ENCODE results near the gene ATRNL1.
"Not testable (repeated sequence)": the region's sequence is repeated elsewhere in the genome, so short reads cannot be mapped to it uniquely, and the experiment has no call there.

Gene ATRNL1

GRCh38 chr10:115209133-115209532 is 116.0 kb downstream of the ATRNL1 start:
- DNase-seq (ENCODE audit: insufficient read length, low spot score) = no peak
- FAIRE-seq = no peak
- no peak for TF ChIP-seq POLR2A (IDR thresholded peaks at IDR 0.05; ENCODE audit: low read depth, low read length)

DNA sequence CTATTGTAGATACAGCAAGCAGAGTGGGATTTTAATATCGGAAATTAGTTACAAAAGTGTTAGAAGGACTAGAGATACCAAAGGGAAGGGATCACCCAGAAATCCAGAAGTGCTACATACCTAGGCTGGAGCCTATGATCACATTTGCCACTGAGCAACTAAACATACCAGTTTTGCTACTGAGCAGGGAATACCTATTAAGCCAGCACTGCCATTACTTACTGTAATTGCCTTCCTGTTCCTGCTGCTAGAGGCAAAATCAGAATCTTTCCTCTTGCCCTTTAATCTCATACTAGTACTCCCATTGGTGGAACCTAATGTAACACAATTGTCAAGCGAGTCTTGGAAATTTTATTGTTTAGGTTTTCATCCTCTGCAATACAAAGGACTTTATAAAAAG is 121.7 kb downstream of the ATRNL1 start:
- no peak for FAIRE-seq
- DNase-seq (ENCODE audit: insufficient read length, low spot score) = no peak
- no peak for TF ChIP-seq POLR2A (IDR thresholded peaks at IDR 0.05; ENCODE audit: low read depth, low read length)

DNA sequence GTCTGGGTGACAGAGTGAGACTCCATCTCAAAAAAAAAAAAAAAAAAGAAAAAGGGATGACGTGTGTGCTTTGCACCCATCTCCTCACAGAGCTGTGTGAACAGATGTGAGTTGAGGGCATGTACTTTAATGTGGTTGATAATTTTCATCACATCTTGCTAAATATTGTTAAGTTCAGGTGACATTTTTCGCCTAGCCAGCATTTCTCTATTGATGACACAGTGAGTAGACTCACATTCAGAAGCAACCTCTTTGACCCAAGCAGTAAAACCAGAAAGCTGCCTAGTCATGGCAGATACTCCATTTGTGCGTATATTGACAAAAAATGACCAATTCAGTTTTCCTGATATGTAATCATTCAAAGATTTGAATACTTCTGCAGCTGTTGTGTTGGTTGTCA is 126.0 kb downstream of the ATRNL1 start:
- TF ChIP-seq POLR2A (IDR thresholded peaks at IDR 0.05; ENCODE audit: low read depth, low read length) = no peak
- DNase-seq (ENCODE audit: insufficient read length, low spot score) (no peak), FAIRE-seq (no peak)

- no peak for TF ChIP-seq POLR2A (IDR thresholded peaks at IDR 0.05; ENCODE audit: low read depth, low read length)
- no peak for FAIRE-seq
Observed at GRCh38 chr10:115222039-115222438, 128.9 kb downstream of the ATRNL1 start.

GRCh38 chr10:115239761-115240160 is 146.6 kb downstream of the ATRNL1 start:
- FAIRE-seq = no peak
- TF ChIP-seq POLR2A (IDR thresholded peaks at IDR 0.05; ENCODE audit: low read depth, low read length) = no peak
- no peak for DNase-seq (ENCODE audit: insufficient read length, low spot score)

More at GRCh38 chr10:115222039-115222438, 128.9 kb downstream of the ATRNL1 start:
- no peak for DNase-seq (ENCODE audit: insufficient read length, low spot score)

- FAIRE-seq = no peak
- no peak for TF ChIP-seq POLR2A (IDR thresholded peaks at IDR 0.05; ENCODE audit: low read depth, low read length)
- DNase-seq (ENCODE audit: insufficient read length, low spot score) = no peak
Observed at GRCh38 chr10:115250784-115251183, 157.6 kb downstream of the ATRNL1 start.

- FAIRE-seq = not testable (repeated sequence)
Observed at GRCh38 chr10:115253765-115254164, 160.6 kb downstream of the ATRNL1 start.

DNA sequence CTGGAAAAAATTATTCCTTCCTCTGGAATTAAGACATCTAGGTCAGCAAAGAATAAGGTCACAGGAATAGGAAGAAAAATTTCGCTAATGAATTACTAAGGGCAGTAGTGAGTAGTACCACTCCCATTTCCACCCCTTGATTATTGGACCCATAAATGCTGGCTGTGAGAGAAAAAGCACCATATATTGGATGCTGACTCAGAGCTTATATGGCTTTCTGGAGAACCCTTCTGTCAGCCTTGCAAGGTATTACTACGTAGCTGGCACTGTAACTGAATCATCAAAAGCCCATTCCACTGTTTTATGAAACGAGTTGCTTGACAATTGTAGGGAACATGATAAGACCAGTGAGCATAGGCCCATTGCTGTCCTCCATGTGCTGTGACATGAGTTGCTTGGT is 179.3 kb downstream of the ATRNL1 start:
- FAIRE-seq (no peak), DNase-seq (ENCODE audit: insufficient read length, low spot score) (no peak)
- no peak for TF ChIP-seq POLR2A (IDR thresholded peaks at IDR 0.05; ENCODE audit: low read depth, low read length)

More at GRCh38 chr10:115253765-115254164, 160.6 kb downstream of the ATRNL1 start:
- not testable (repeated sequence) for DNase-seq (ENCODE audit: insufficient read length, low spot score)

- FAIRE-seq = no peak
- no peak for TF ChIP-seq POLR2A (IDR thresholded peaks at IDR 0.05; ENCODE audit: low read depth, low read length)
- no peak for DNase-seq (ENCODE audit: insufficient read length, low spot score)
Observed at GRCh38 chr10:115278294-115278693, 185.1 kb downstream of the ATRNL1 start.

GRCh38 chr10:115295213-115295805 is 202.1 kb downstream of the ATRNL1 start:
- no peak for TF ChIP-seq POLR2A (IDR thresholded peaks at IDR 0.05; ENCODE audit: low read depth, low read length)
- FAIRE-seq (no peak), DNase-seq (ENCODE audit: insufficient read length, low spot score) (no peak)

DNA sequence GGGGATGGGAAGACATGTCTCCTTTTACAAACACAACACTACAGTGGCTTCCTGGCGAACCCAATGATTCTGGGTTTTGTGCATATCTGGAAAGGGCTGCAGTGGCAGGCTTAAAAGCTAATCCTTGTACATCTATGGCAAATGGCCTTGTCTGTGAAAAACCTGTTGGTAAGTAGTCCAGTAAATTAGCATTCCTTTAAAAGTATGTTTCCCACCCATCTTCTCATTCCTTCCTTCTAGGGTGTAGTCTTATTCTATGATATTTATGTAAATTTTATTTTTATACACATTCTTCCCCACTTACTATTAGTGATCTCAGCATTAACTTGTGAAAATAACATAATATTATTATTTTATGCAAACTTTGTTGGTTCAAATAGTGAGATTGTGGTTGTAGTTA is 206.9 kb downstream of the ATRNL1 start:
- no peak for DNase-seq (ENCODE audit: insufficient read length, low spot score)
- TF ChIP-seq POLR2A (IDR thresholded peaks at IDR 0.05; ENCODE audit: low read depth, low read length) = no peak
- no peak for FAIRE-seq

- not testable (repeated sequence) for DNase-seq (ENCODE audit: insufficient read length, low spot score); FAIRE-seq
Observed at GRCh38 chr10:115319669-115320068, 226.5 kb downstream of the ATRNL1 start.

DNA sequence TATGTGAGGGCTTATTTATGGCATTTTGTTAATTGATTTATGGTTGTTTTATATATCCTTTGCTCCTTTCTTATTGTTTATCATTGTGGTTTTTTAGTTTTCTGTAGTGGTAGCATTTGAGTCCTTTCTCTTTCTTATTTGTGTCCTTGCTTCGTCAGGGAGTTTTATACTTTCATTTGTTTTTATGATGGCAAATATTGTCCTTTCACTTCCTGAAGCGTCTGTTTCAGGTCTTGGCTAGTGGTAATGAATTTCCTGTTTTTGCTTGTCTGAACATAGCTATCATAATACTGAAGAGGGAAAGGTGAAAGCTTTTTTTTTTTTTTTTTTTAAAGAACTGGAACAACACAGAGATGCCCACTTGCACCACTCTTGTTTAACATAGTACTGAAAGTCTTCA is 228.2 kb downstream of the ATRNL1 start:
- FAIRE-seq = no peak
- no peak for DNase-seq (ENCODE audit: insufficient read length, low spot score)
- TF ChIP-seq POLR2A (IDR thresholded peaks at IDR 0.05; ENCODE audit: low read depth, low read length) = no peak

DNA sequence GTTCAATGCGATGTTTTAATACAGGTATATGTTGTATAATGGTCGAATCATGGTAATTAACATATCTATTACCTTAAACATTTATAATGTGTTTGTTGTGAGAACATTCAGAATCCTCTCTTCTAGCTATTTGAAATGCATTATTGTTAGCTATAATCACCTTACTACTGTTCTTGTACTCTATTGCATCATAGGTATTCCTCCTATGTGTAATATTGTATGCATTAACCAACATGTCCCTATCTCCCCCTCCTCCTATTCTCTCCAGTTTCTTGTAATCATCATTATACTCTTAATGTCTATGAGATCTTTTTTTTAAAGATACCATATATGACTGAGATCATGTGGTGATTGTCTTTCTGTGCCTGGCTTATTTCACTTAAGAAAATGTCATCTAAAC is 235.2 kb downstream of the ATRNL1 start:
- FAIRE-seq = no peak
- no peak for TF ChIP-seq POLR2A (IDR thresholded peaks at IDR 0.05; ENCODE audit: low read depth, low read length)
- no peak for DNase-seq (ENCODE audit: insufficient read length, low spot score)

- TF ChIP-seq POLR2A (IDR thresholded peaks at IDR 0.05; ENCODE audit: low read depth, low read length) = no peak
- no peak for DNase-seq (ENCODE audit: insufficient read length, low spot score)
- FAIRE-seq = no peak
Observed at GRCh38 chr10:115335366-115335765, 242.2 kb downstream of the ATRNL1 start.

All from H54 (cell line).